Activated naive CD8-positive, alpha-beta T cell treated with anti-CD3 and anti-CD28 coated beads, Interleukin-2, amount 50 U/mL, for 16 hours (primary cell): ENCODE measurements around the gene WWOX.

Experiments
- DNase-seq: peaks from one replicate; pipeline ENCODE4 v3.0.0-alpha.2; 2020; ENCODE audit warnings: low read depth, low spot score

The WWOX gene

GRCh38 chr16:78650339-78651074 lies 551.1 kb downstream of the WWOX start:
- DNase-seq, result no peak

- DNase-seq, result no peak
These were observed 555.5 kb downstream of the WWOX start for GRCh38 chr16:78654929-78655328.

GRCh38 chr16:78655331-78656113 lies 556.1 kb downstream of the WWOX start:
- DNase-seq, result no peak

GRCh38 chr16:78656887-78657286 lies 557.4 kb downstream of the WWOX start:
- no peak for DNase-seq

GRCh38 chr16:78659216-78659615 lies 559.8 kb downstream of the WWOX start:
- DNase-seq, result no peak

GRCh38 chr16:78659668-78660217 lies 560.3 kb downstream of the WWOX start:
- no peak for DNase-seq

GRCh38 chr16:78660795-78661194 lies 561.3 kb downstream of the WWOX start:
- no peak for DNase-seq

- no peak for DNase-seq
These were observed 564.2 kb downstream of the WWOX start for GRCh38 chr16:78663690-78664089.

- DNase-seq, result no peak
These were observed 565.6 kb downstream of the WWOX start for GRCh38 chr16:78664811-78665772.

GRCh38 chr16:78666318-78666717 lies 566.9 kb downstream of the WWOX start:
- DNase-seq, result no peak

GRCh38 chr16:78667675-78668074 lies 568.2 kb downstream of the WWOX start:
- no peak for DNase-seq

- DNase-seq, result no peak
These were observed 568.9 kb downstream of the WWOX start for GRCh38 chr16:78668393-78668792.

GRCh38 chr16:78669994-78670393 lies 570.5 kb downstream of the WWOX start:
- DNase-seq, result no peak

- DNase-seq, result no peak
These were observed 573.5 kb downstream of the WWOX start for GRCh38 chr16:78672779-78673556.

- no peak for DNase-seq
These were observed 574.4 kb downstream of the WWOX start for GRCh38 chr16:78673884-78674283.

GRCh38 chr16:78675312-78675711 lies 575.9 kb downstream of the WWOX start:
- DNase-seq, result no peak

- DNase-seq, result no peak
These were observed 576.7 kb downstream of the WWOX start for GRCh38 chr16:78675951-78676792.

- no peak for DNase-seq
These were observed 577.8 kb downstream of the WWOX start for GRCh38 chr16:78677181-78677731.

GRCh38 chr16:78679546-78679945 lies 580.1 kb downstream of the WWOX start:
- no peak for DNase-seq

- DNase-seq, result no peak
These were observed 582.3 kb downstream of the WWOX start for GRCh38 chr16:78681743-78682142.
